Mucosa of gallbladder (tissue), 1 donor: ENCODE measurements around the gene FGA. TPM values are rescaled to one million over a fixed set of nuclear protein-coding genes. Genes with fewer than 3 reads are reported as not detected.

Experiments used
- total RNA-seq: library from RNA; stranded (reverse); gene quantifications from one replicate; pipeline ENCODE4 v1.2.1, GENCODE V29; 2021
- donor health status: DM: no; HTN: no; CAD: no.

The FGA gene
- total RNA-seq, 1 donor from 2014 or later: 20.9 TPM

Other genes with a start within 250 kb of the FGA start
- 14.2 TPM for gene DCHS2, start 98.9 kb downstream of the FGA start, total RNA-seq
- gene PLRG1, start 40.3 kb downstream of the FGA start, total RNA-seq: 61.8 TPM
- 7.5 TPM for gene FGB, start 27.7 kb downstream of the FGA start, total RNA-seq
- 15.0 TPM for gene FGG, start 21.9 kb upstream of the FGA start, total RNA-seq
- gene LRAT, start 153.3 kb upstream of the FGA start, total RNA-seq: 11.7 TPM
- 1.3 TPM for gene RBM46, start 190.5 kb upstream of the FGA start, total RNA-seq